Measurements from ENCODE around the gene SLC35F6.

Gene SLC35F6

GRCh38 chr2:26820932-26821331 is 56.8 kb downstream of the SLC35F6 start:
- DNase-seq (ENCODE audit: low read depth, low spot score) = no peak

GRCh38 chr2:26822877-26823276 is 58.8 kb downstream of the SLC35F6 start:
- DNase-seq (ENCODE audit: low read depth, low spot score) = no peak

Data from brain pericyte (primary cell).